K562 (cell line): ENCODE measurements around the gene CTPS1. TPM values are rescaled to one million over a fixed set of nuclear protein-coding genes. Genes with fewer than 3 reads are reported as not detected.

Experiments used
- BDP1 ChIP-seq: IDR thresholded peaks from 3 replicates; pipeline ENCODE4 v1.6.1; 2011; ENCODE audit not compliant: insufficient read length, insufficient read depth
- MAFK ChIP-seq: IDR thresholded peaks from 2 replicates; pipeline ENCODE4 v1.6.1; 2011; ENCODE audit warnings: low read length, improper control_type of control experiment
- MXI1 ChIP-seq: IDR thresholded peaks from 2 replicates; pipeline ENCODE4 v1.6.1; 2011; ENCODE audit warnings: low read depth, mild to moderate bottlenecking, improper control_type of control experiment, low read length
- PURB ChIP-seq: sonication (generic); formaldehyde crosslinking; IDR thresholded peaks from 2 replicates; pipeline ENCODE4 v1.9.0; 2021; ENCODE audit warnings: low read depth, mild to moderate bottlenecking, missing genetic modification reagents
- polyA plus RNA-seq, 8 experiments: library from polyadenylated mRNA; depleted of rRNA in 4 of 8; stranded (reverse) in 5 of 8; unstranded in 3 of 8; fragments of >200 nt; fragmentation: Nextera tagmentation in 2 of 8; fragmentation: Illumina TruSeq in 1 of 8; extraction: Ambion mirVana in 2 of 8; extraction: Trizol in 1 of 8; gene quantifications; 2 replicates each; pipeline versions ENCODE4 v1.2.1 to v1.2.3, GENCODE V29; 2011 to 2014; ENCODE audit warnings: inconsistent platforms in 1 of 8, missing spikeins in 1 of 8
- total RNA-seq, 7 experiments: library from RNA; depleted of rRNA in 6 of 7; stranded (reverse); fragments of >200 nt in 6 of 7; fragmentation: Illumina TruSeq in 2 of 7; extraction: Trizol in 2 of 7; gene quantifications; 2 replicates each; pipeline versions ENCODE4 v1.2.1 to v1.2.3, GENCODE V29; 2011 to 2021; ENCODE audit warnings: low replicate concordance in 1 of 7
- TF ChIP-seq, protein P1 (sequence below), 2 experiments: fragments of 450-650 bp; IDR thresholded peaks; 2 replicates each; pipeline ENCODE4 v1.6.1; 2016; ENCODE audit warnings: mild to moderate bottlenecking in 2 of 2, borderline replicate concordance in 1 of 2, low read depth in 1 of 2, moderate library complexity in 1 of 2
- TF ChIP-seq, protein P2 (sequence below): fragments of 450-650 bp; IDR thresholded peaks from 2 replicates; pipeline ENCODE4 v1.6.1; 2016
- TF ChIP-seq, protein P3 (sequence below): fragments of 200-400 bp; formaldehyde crosslinking; IDR thresholded peaks from 2 replicates; pipeline ENCODE4 v1.6.1; 2017; ENCODE audit warnings: mild to moderate bottlenecking, low read depth, low read length, moderate library complexity

Gene CTPS1
- total and polyA plus RNA-seq, 9 of the 15 experiments (the other 6 are each of a cell fraction or from before 2014, with no cell fraction given): 44.4 to 164 (median 87.7) TPM

DNA sequence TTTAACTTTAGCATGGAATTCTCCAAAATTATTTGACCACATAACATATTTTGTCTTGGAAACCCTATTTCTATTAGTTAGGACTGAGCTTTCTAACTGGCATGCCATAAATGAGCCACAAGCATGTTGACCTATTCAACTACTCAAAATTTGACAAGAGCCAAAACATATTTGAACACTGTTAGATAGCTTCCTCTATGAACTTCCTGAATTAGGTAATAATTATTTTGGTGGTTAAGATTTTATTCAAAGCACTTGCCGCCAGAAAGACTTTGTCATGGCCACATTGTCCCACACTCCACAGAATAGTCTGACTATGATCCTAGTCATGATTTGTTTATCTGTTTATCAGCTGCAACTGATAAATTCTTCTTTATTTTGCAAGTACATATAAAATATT lies 23.1 kb upstream of the CTPS1 start (continued):
- TF ChIP-seq, protein P1, sequence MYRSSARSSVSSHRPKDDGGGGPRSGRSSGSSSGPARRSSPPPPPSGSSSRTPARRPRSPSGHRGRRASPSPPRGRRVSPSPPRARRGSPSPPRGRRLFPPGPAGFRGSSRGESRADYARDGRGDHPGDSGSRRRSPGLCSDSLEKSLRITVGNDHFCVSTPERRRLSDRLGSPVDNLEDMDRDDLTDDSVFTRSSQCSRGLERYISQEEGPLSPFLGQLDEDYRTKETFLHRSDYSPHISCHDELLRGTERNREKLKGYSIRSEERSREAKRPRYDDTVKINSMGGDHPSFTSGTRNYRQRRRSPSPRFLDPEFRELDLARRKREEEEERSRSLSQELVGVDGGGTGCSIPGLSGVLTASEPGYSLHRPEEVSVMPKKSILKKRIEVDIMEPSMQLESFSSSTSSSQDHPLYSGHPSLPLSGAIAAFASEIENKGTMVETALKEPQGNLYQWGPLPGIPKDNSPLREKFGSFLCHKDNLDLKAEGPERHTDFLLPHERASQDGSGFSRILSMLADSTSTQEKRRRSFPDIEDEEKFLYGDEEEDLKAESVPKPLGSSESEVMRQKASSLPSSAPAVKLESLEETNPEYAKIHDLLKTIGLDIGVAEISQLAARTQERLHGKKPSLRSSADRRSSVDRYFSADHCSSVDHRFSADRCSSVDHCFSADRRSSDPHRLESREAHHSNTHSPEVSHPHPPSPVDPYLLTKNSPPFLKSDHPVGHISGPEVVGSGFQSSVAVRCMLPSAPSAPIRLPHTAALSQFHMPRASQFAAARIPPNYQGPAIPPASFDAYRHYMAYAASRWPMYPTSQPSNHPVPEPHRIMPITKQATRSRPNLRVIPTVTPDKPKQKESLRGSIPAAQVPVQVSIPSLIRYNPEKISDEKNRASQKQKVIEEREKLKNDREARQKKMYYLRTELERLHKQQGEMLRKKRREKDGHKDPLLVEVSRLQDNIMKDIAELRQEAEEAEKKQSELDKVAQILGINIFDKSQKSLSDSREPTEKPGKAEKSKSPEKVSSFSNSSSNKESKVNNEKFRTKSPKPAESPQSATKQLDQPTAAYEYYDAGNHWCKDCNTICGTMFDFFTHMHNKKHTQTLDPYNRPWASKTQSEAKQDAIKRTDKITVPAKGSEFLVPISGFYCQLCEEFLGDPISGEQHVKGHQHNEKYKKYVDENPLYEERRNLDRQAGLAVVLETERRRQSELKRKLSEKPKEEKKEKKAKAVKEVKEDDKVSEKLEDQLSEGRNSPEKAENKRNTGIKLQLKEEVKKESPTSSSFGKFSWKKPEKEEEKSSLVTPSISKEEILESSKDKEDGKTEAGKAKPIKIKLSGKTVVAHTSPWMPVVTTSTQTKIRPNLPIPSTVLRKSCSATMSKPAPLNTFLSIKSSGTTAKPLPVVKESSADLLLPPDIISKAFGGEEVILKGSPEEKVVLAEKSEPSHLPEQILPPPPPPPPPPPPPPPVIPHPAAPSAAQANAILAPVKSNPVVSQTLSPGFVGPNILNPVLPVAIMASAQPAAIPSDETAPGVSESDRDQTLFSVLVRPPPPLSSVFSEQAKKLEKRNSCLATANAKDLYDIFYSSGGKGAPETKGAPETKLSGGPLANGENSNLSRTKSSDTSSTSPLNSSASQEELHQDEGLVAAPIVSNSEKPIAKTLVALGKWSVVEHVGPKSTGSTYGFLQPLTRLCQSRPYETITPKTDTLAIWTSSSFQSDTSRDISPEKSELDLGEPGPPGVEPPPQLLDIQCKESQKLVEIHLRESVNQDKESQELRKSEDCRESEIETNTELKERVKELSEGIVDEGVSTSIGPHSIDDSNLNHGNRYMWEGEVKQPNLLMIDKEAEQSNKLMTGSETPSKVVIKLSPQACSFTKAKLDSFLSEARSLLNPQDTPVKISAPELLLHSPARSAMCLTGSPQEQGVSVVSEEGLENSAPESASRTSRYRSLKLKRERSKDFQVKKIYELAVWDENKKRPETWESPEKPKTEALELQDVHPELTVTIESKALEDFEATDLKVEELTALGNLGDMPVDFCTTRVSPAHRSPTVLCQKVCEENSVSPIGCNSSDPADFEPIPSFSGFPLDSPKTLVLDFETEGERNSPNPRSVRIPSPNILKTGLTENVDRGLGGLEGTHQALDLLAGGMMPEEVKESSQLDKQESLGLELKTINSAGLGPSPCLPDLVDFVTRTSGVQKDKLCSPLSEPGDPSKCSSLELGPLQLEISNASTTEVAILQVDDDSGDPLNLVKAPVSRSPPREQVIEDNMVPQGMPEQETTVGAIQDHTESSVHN (IDR thresholded peaks at IDR 0.05; ENCODE audit: borderline replicate concordance in 1 of 2, low read depth in 1 of 2): no peak
- TF ChIP-seq MXI1 (no peak), PURB (CRISPR knock-in tag) (no peak), MAFK (no peak), BDP1 (no peak)
- TF ChIP-seq, protein P2, sequence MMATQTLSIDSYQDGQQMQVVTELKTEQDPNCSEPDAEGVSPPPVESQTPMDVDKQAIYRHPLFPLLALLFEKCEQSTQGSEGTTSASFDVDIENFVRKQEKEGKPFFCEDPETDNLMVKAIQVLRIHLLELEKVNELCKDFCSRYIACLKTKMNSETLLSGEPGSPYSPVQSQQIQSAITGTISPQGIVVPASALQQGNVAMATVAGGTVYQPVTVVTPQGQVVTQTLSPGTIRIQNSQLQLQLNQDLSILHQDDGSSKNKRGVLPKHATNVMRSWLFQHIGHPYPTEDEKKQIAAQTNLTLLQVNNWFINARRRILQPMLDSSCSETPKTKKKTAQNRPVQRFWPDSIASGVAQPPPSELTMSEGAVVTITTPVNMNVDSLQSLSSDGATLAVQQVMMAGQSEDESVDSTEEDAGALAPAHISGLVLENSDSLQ: no peak
- TF ChIP-seq, protein P3, sequence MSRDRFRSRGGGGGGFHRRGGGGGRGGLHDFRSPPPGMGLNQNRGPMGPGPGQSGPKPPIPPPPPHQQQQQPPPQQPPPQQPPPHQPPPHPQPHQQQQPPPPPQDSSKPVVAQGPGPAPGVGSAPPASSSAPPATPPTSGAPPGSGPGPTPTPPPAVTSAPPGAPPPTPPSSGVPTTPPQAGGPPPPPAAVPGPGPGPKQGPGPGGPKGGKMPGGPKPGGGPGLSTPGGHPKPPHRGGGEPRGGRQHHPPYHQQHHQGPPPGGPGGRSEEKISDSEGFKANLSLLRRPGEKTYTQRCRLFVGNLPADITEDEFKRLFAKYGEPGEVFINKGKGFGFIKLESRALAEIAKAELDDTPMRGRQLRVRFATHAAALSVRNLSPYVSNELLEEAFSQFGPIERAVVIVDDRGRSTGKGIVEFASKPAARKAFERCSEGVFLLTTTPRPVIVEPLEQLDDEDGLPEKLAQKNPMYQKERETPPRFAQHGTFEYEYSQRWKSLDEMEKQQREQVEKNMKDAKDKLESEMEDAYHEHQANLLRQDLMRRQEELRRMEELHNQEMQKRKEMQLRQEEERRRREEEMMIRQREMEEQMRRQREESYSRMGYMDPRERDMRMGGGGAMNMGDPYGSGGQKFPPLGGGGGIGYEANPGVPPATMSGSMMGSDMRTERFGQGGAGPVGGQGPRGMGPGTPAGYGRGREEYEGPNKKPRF: no peak
